GM12878 (cell line): ENCODE results near the gene NAALADL2. TPM values are rescaled to one million over a fixed set of nuclear protein-coding genes. Genes with fewer than 3 reads are reported as not detected.

Source experiments
- ATAC-seq: fragments of 200-7000 bp; cut with Tn5 transposase; 3 replicates; pipeline ENCODE4 v1.9.1; 2020; ENCODE audit warnings: mild to moderate bottlenecking, moderate library complexity
- BruUV-seq: library from RNA; stranded (reverse); fragments of 400-500 nt; replicated peaks from 2 replicates; lab custom pipeline; 2021; lab: Mats Ljungman, UMichigan
- CTCF ChIA-PET: fragments of 300-600 bp; sonication (Branson Sonifier 250); formaldehyde crosslinking; extraction: SDS; loops from one replicate; lab custom pipeline; 2021; ENCODE audit warnings: inconsistent platforms; lab: Yijun Ruan, JAX
- POLR2A ChIA-PET: fragments of 350-600 bp; formaldehyde crosslinking; extraction: SDS; loops from one replicate; lab custom pipeline; 2021; ENCODE audit warnings: inconsistent platforms; lab: Charles Lee
- RAD21 ChIA-PET: fragments of 300-600 bp; sonication (Branson Sonifier 250); formaldehyde crosslinking; loops from one replicate; lab custom pipeline; 2023; ENCODE audit warnings: antibody characterized with exemption; ENCODE audit not compliant: unreplicated experiment; lab: Charles Lee
- SMC1A ChIA-PET: fragments of 300-600 bp; sonication (Branson Sonifier 250); formaldehyde crosslinking; loops from one replicate; lab custom pipeline; 2023; ENCODE audit not compliant: unreplicated experiment, uncharacterized antibody; lab: Charles Lee
- DNase-seq: peaks from one replicate; pipeline ENCODE4 v3.0.0-alpha.2; 2011; ENCODE audit warnings: low read depth, low spot score
- FAIRE-seq: peaks from 3 replicates; lab custom pipeline; 2011; peaks lifted over from hg19 to GRCh38; lab: Jason Lieb, UNC
- H2AFZ ChIP-seq: 2 replicates; pipeline ENCODE4 v1.6.0; 2011; ENCODE audit warnings: low read depth, low read length, control low read depth; ENCODE audit not compliant: control insufficient read depth
- H3K27ac ChIP-seq: 2 replicates; pipeline ENCODE4 v1.5.1; 2011; ENCODE audit warnings: control low read depth; ENCODE audit not compliant: control insufficient read depth, insufficient read depth
- H3K27me3 ChIP-seq, 2 experiments: replicated peaks in 1 of 2; 2 replicates each; pipeline versions ENCODE4 v1.6.0 to v1.6.1; 2011; ENCODE audit warnings: low read length in 1 of 2; ENCODE audit not compliant: control insufficient read depth in 2 of 2, insufficient read depth in 2 of 2
- H3K36me3 ChIP-seq, 2 experiments: 2 replicates each; pipeline ENCODE4 v1.5.1; 2011; ENCODE audit warnings: low read length in 1 of 2; ENCODE audit not compliant: control insufficient read depth in 2 of 2, insufficient read depth in 2 of 2
- H3K4me1 ChIP-seq: 2 replicates; pipeline ENCODE4 v1.6.1; 2011; ENCODE audit warnings: mild to moderate bottlenecking, low read length, moderate library complexity, mixed read lengths; ENCODE audit not compliant: control insufficient read depth, insufficient read depth
- H3K4me2 ChIP-seq: 2 replicates; pipeline ENCODE4 v1.6.0; 2011; ENCODE audit warnings: control low read depth; ENCODE audit not compliant: control insufficient read depth, insufficient read depth
- H3K4me3 ChIP-seq: fragments of 200-600 bp; sonication (generic); 2 replicates; pipeline ENCODE4 v1.5.1; 2016
- H3K79me2 ChIP-seq: 2 replicates; pipeline ENCODE4 v1.6.0; 2011; ENCODE audit warnings: low read length; ENCODE audit not compliant: control insufficient read depth, insufficient read depth
- H3K9ac ChIP-seq: 2 replicates; pipeline ENCODE4 v1.8.0; 2011; ENCODE audit warnings: low read length, control low read depth, mixed read lengths; ENCODE audit not compliant: control insufficient read depth, insufficient read depth
- H3K9me3 ChIP-seq: replicated peaks from 3 replicates; pipeline ENCODE4 v1.5.1; 2011; ENCODE audit warnings: mild to moderate bottlenecking, low read length; ENCODE audit not compliant: control insufficient read depth, insufficient read depth
- H4K20me1 ChIP-seq: 2 replicates; pipeline ENCODE4 v1.6.0; 2011; ENCODE audit not compliant: control insufficient read depth, insufficient read depth
- CBX3 ChIP-seq: fragments of 200-600 bp; sonication (generic); IDR thresholded peaks from 2 replicates; pipeline ENCODE4 v1.6.1; 2016; ENCODE audit warnings: low read depth, borderline replicate concordance
- CHD4 ChIP-seq: fragments of 200-600 bp; sonication (generic); IDR thresholded peaks from 2 replicates; pipeline ENCODE4 v1.6.1; 2016; ENCODE audit warnings: mild to moderate bottlenecking
- DPF2 ChIP-seq: fragments of 450-650 bp; IDR thresholded peaks from 2 replicates; pipeline ENCODE4 v1.6.1; 2017; ENCODE audit warnings: mild to moderate bottlenecking
- EZH2 ChIP-seq: IDR thresholded peaks from 2 replicates; pipeline ENCODE4 v1.6.1; 2012; ENCODE audit warnings: low read depth, mild to moderate bottlenecking, control low read depth, inconsistent platforms, low read length, borderline replicate concordance; ENCODE audit not compliant: control insufficient read depth
- FOS ChIP-seq: IDR thresholded peaks from 3 replicates; pipeline ENCODE4 v1.6.1; 2011; ENCODE audit warnings: borderline replicate concordance; ENCODE audit not compliant: insufficient read length; ENCODE audit errors: extremely low read depth
- FOXK2 ChIP-seq: fragments of 450-650 bp; IDR thresholded peaks from 2 replicates; pipeline ENCODE4 v1.6.1; 2017; ENCODE audit warnings: mild to moderate bottlenecking, moderate library complexity
- MEF2B ChIP-seq: fragments of 450-650 bp; IDR thresholded peaks from 2 replicates; pipeline ENCODE4 v1.6.1; 2018; ENCODE audit warnings: mild to moderate bottlenecking, moderate library complexity; ENCODE audit not compliant: partially characterized antibody, poor library complexity, severe bottlenecking
- NR2F1 ChIP-seq: fragments of 450-650 bp; conservative IDR thresholded peaks from 2 replicates; pipeline ENCODE4 v1.6.1; 2017; ENCODE audit warnings: mild to moderate bottlenecking
- PML ChIP-seq: IDR thresholded peaks from 2 replicates; pipeline ENCODE4 v1.6.1; 2012; ENCODE audit warnings: low read length, inconsistent platforms
- POLR2AphosphoS2 ChIP-seq: IDR thresholded peaks from 2 replicates; pipeline ENCODE4 v1.6.1; 2011; ENCODE audit warnings: low read depth, mild to moderate bottlenecking, low read length, improper control_type of control experiment, moderate library complexity
- RFX5 ChIP-seq: IDR thresholded peaks from 2 replicates; pipeline ENCODE4 v1.6.1; 2011; ENCODE audit warnings: low read depth, low read length, improper control_type of control experiment
- SMC3 ChIP-seq: IDR thresholded peaks from 2 replicates; pipeline ENCODE4 v1.6.1; 2011; ENCODE audit warnings: low read length, improper control_type of control experiment, borderline replicate concordance
- SREBF1 ChIP-seq: IDR thresholded peaks from 2 replicates; pipeline ENCODE4 v1.6.1; 2012; ENCODE audit warnings: mild to moderate bottlenecking, low read length
- TARDBP ChIP-seq: IDR thresholded peaks from 2 replicates; pipeline ENCODE4 v1.6.1; 2016; ENCODE audit warnings: borderline replicate concordance
- ZNF217 ChIP-seq: fragments of 450-650 bp; IDR thresholded peaks from 2 replicates; pipeline ENCODE4 v1.6.1; 2017; ENCODE audit warnings: antibody characterized with exemption, mild to moderate bottlenecking
- ZSCAN29 ChIP-seq: fragments of 450-650 bp; IDR thresholded peaks from 2 replicates; pipeline ENCODE4 v1.6.1; 2017; ENCODE audit warnings: mild to moderate bottlenecking, moderate library complexity
- in situ Hi-C: fragments of 300-500 bp; cut with MboI; formaldehyde crosslinking; loops from 9 replicates; pipeline ENCODE4 v1.14.3; 2018; ENCODE audit warnings: mixed read lengths
- intact Hi-C: fragments of 100-400 bp; cut with micrococcal nuclease; formaldehyde crosslinking; loops from one replicate; pipeline ENCODE4 v1.14.2; 2022; ENCODE audit not compliant: unreplicated experiment
- polyA plus RNA-seq, 11 experiments: library from polyadenylated mRNA; depleted of rRNA in 4 of 11; unstranded in 6 of 11; stranded (reverse) in 5 of 11; fragments of >200 nt; fragmentation: Nextera tagmentation in 4 of 11; fragmentation: Illumina TruSeq in 1 of 11; extraction: Ambion mirVana in 4 of 11; extraction: Trizol in 1 of 11; gene quantifications; 1 replicate in 1 of 11; 2 replicates in 10 of 11; pipeline versions ENCODE4 v1.2.1 to v1.2.3, GENCODE V29; 2011 to 2016; ENCODE audit warnings: inconsistent platforms in 2 of 11, missing spikeins in 2 of 11, low read depth in 1 of 11
- total RNA-seq, 4 experiments: library from RNA; depleted of rRNA in 3 of 4; stranded (reverse); fragments of >200 nt in 3 of 4; fragmentation: Illumina TruSeq in 1 of 4; extraction: Trizol in 1 of 4; gene quantifications; 2 replicates each; pipeline versions ENCODE4 v1.2.1 to v1.2.3, GENCODE V29; 2013 to 2021
- TF ChIP-seq, protein P1 (sequence below): fragments of 450-650 bp; formaldehyde crosslinking; IDR thresholded peaks from 2 replicates; pipeline ENCODE4 v1.4.0; 2020; ENCODE audit warnings: mild to moderate bottlenecking, moderate library complexity
- TF ChIP-seq, protein P2 (sequence below): fragments of 450-650 bp; IDR thresholded peaks from 2 replicates; pipeline ENCODE4 v1.6.1; 2016; ENCODE audit warnings: mild to moderate bottlenecking
- TF ChIP-seq, protein P3 (sequence below): fragments of 450-650 bp; IDR thresholded peaks from 2 replicates; pipeline ENCODE4 v1.6.1; 2018; ENCODE audit warnings: mild to moderate bottlenecking, low read depth, moderate library complexity; ENCODE audit not compliant: partially characterized antibody

Gene NAALADL2
- total and polyA plus RNA-seq, 10 of the 15 experiments (the other 5 are each of a cell fraction or from before 2014, with no cell fraction given): 0.06 to 10.8 (median 0.46) TPM

DNA sequence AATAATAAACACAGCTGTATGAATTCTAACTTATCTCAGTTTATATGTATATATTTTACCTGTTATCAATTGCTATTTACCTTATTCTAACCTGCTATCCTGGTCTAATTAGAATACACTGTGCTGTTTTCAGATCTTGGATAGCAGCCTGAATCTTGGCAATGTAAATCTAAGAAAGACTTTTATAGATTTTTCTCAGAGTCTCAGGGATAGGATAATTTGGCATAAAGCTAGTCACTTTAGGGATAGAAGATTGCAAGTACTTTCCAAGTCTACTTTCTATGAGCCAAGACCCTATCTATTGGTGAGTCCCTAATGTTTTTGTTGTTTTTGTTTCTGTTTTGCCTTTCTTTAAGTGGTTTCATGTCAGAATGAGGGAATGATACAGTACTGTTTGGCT, 695.7 kb downstream of the NAALADL2 start:
- H3K4me2 ChIP-seq: no peak overlapping the region
- no peaks in the 10 kb centered on the region for H3K79me2 ChIP-seq
- H3K9me3 ChIP-seq: no peaks in the 10 kb centered on the region
- no peaks in the 10 kb centered on the region for H3K27me3 ChIP-seq
- in situ Hi-C loops (no loop called here), intact Hi-C loops (no loop called here)
- H3K27ac ChIP-seq: no peak overlapping the region
- DNase-seq (no peak), ATAC-seq (no peak), FAIRE-seq (no peak)
- no peak for TF ChIP-seq FOXK2
- no peak for TF ChIP-seq POLR2AphosphoS2
- TF ChIP-seq CBX3: no peak
- no peak for TF ChIP-seq ZNF217
- no peak for TF ChIP-seq TARDBP
- no peak for TF ChIP-seq RFX5
- TF ChIP-seq, protein P1, sequence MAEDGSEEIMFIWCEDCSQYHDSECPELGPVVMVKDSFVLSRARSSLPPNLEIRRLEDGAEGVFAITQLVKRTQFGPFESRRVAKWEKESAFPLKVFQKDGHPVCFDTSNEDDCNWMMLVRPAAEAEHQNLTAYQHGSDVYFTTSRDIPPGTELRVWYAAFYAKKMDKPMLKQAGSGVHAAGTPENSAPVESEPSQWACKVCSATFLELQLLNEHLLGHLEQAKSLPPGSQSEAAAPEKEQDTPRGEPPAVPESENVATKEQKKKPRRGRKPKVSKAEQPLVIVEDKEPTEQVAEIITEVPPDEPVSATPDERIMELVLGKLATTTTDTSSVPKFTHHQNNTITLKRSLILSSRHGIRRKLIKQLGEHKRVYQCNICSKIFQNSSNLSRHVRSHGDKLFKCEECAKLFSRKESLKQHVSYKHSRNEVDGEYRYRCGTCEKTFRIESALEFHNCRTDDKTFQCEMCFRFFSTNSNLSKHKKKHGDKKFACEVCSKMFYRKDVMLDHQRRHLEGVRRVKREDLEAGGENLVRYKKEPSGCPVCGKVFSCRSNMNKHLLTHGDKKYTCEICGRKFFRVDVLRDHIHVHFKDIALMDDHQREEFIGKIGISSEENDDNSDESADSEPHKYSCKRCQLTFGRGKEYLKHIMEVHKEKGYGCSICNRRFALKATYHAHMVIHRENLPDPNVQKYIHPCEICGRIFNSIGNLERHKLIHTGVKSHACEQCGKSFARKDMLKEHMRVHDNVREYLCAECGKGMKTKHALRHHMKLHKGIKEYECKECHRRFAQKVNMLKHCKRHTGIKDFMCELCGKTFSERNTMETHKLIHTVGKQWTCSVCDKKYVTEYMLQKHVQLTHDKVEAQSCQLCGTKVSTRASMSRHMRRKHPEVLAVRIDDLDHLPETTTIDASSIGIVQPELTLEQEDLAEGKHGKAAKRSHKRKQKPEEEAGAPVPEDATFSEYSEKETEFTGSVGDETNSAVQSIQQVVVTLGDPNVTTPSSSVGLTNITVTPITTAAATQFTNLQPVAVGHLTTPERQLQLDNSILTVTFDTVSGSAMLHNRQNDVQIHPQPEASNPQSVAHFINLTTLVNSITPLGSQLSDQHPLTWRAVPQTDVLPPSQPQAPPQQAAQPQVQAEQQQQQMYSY (CRISPR knock-in tag): no peak
- TF ChIP-seq, protein P2, sequence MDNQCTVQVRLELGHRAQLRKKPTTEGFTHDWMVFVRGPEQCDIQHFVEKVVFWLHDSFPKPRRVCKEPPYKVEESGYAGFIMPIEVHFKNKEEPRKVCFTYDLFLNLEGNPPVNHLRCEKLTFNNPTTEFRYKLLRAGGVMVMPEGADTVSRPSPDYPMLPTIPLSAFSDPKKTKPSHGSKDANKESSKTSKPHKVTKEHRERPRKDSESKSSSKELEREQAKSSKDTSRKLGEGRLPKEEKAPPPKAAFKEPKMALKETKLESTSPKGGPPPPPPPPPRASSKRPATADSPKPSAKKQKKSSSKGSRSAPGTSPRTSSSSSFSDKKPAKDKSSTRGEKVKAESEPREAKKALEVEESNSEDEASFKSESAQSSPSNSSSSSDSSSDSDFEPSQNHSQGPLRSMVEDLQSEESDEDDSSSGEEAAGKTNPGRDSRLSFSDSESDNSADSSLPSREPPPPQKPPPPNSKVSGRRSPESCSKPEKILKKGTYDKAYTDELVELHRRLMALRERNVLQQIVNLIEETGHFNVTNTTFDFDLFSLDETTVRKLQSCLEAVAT: no peak
- TF ChIP-seq, protein P3, sequence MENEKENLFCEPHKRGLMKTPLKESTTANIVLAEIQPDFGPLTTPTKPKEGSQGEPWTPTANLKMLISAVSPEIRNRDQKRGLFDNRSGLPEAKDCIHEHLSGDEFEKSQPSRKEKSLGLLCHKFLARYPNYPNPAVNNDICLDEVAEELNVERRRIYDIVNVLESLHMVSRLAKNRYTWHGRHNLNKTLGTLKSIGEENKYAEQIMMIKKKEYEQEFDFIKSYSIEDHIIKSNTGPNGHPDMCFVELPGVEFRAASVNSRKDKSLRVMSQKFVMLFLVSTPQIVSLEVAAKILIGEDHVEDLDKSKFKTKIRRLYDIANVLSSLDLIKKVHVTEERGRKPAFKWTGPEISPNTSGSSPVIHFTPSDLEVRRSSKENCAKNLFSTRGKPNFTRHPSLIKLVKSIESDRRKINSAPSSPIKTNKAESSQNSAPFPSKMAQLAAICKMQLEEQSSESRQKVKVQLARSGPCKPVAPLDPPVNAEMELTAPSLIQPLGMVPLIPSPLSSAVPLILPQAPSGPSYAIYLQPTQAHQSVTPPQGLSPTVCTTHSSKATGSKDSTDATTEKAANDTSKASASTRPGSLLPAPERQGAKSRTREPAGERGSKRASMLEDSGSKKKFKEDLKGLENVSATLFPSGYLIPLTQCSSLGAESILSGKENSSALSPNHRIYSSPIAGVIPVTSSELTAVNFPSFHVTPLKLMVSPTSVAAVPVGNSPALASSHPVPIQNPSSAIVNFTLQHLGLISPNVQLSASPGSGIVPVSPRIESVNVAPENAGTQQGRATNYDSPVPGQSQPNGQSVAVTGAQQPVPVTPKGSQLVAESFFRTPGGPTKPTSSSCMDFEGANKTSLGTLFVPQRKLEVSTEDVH: no peak
- no peak for TF ChIP-seq EZH2
- no peak for TF ChIP-seq MEF2B
- no peak for TF ChIP-seq DPF2
- TF ChIP-seq SREBF1: no peak
- TF ChIP-seq ZSCAN29: no peak
- TF ChIP-seq FOS: no peak
- no peak for TF ChIP-seq SMC3
- TF ChIP-seq CHD4: no peak
- no peak for TF ChIP-seq NR2F1
- no peak for TF ChIP-seq PML
- ChIA-PET CTCF (no interaction called here), SMC1A (interaction anchor here (2.3 kb wide), 2 partner anchors 19 to 28 kb away, joined by 6 to 7 read pairs; no protein-coding TSS in a partner anchor), POLR2A (no interaction called here), RAD21 (no interaction called here)
- no peak overlapping the region for H3K9ac ChIP-seq
- H4K20me1 ChIP-seq: no peaks in the 10 kb centered on the region
- BruUV-seq: no TSS peak
- H3K4me3 ChIP-seq: no peak overlapping the region
- H2AFZ ChIP-seq: no peak overlapping the region
- no peaks in the 10 kb centered on the region for H3K4me1 ChIP-seq
- no peaks in the 10 kb centered on the region for H3K36me3 ChIP-seq
